NOMO-1 (cell line): ENCODE results near the gene RNF220.
"Not testable (repeated sequence)": the region's sequence is repeated elsewhere in the genome, so short reads cannot be mapped to it uniquely, and the experiment has no call there.

ENCODE experiments used
- DNase-seq, 2 experiments: peaks; one replicate each; lab custom pipeline; 2025; ENCODE audit not compliant: unreplicated experiment in 2 of 2; lab: John Stamatoyannopoulos, UW

The RNF220 gene

GRCh38 chr1:44544960-44545359 is 139.9 kb downstream of the RNF220 start:
- DNase-seq, result no peak

GRCh38 chr1:44545961-44546360 is 140.9 kb downstream of the RNF220 start:
- no peak for DNase-seq

DNA sequence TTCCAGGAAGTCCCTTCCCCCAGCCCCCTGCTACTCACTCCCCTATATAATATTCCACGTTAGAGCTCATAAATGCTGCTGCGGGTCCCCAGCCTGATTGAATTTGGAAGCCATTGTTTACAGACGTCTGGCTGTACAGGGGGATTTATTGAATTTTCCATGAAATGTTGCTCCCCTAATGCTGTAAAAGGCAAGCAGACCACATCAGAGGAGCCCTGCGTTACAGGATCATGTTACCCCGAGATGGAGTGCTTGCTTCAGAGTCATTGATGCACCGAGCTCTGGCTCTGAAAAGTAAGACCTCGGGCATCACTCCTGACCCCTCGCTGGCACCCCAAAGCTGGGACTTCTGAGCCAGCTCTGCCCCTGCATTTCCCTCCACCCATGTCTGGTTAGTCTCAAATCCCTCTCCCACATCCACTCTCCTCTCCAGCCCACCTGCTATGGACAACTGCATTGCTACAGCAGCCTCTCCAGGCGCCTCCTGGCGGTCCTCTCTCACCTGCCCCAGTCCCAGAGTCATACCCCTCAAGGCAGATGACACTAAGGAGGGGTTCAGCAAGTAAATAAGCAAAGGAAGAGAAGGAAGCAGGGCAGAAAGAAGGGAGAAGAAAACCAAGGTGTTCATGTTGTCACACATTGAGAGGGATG is 141.5 kb downstream of the RNF220 start:
- DNase-seq, result no peak

- DNase-seq, result no peak
Measured at GRCh38 chr1:44547361-44547760, 142.3 kb downstream of the RNF220 start.

DNA sequence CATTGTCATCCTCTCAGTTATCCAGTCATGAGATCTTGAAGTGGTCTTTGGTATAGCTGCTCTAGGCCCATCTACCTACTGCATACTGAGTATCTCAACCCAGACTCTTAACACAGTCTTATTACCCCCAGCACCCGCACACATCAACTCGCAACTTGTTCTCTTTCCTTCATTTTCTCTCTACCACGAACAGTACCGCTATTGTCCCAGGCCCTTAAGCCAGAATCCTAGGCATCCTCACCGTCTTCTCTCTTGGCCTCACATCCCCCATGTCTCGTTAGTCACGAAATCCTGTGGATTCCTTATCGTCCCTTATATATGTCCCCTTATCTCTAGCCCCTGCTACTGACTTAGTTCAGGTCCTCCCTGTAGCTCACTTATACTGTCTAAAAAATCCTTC is 142.8 kb downstream of the RNF220 start:
- DNase-seq, result no peak

DNA sequence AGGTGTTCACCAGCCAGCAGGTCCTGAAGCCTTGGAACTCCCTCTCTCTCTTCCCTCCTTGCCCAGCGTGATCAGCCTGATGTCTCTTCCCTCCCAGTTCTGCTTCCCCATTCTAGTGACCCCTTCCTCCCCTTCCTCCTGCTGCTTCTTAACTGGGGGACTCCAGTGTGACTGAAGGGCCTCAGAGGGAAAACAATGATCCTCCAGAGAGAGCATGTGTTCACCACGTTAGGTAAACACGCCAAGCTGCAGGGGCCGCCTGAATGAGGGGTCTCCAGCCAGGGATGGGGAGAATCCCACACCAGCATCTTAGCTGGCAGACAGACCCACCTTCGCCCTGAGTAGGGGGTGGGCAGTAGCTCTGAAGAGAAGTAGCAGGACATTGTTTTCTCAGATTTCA is 144.5 kb downstream of the RNF220 start:
- no peak for DNase-seq

DNA sequence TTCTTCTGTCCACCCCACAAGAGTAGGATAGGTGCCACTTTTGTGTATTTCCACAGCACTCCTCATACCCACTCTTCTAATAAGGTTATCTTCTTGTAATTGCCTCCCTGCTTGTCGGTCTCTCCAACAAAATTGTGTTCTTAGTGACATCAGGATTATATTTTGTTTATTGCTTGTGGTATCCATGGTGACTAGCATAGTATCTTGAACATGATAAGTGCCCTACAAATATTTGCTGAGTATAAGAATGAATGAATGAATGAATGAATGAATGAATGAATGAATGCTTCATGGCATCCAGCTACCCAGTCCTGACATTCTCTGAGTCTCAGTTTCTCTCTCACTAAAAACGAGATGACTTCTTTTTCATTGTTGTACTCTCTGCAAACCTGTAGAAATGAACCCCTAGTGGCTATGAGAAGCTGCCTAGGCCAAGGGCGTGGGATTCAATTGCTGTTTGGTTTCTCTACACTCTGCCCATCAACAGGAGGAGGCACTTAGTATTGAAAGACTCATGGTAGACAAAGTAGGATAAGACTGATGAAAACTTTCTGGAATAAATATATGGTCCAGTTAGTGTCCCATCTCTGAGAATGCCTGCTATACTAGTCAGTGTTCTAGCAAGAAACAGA is 148.2 kb downstream of the RNF220 start:
- no peak for DNase-seq

GRCh38 chr1:44553771-44554170 is 148.7 kb downstream of the RNF220 start:
- DNase-seq, result no peak

DNA sequence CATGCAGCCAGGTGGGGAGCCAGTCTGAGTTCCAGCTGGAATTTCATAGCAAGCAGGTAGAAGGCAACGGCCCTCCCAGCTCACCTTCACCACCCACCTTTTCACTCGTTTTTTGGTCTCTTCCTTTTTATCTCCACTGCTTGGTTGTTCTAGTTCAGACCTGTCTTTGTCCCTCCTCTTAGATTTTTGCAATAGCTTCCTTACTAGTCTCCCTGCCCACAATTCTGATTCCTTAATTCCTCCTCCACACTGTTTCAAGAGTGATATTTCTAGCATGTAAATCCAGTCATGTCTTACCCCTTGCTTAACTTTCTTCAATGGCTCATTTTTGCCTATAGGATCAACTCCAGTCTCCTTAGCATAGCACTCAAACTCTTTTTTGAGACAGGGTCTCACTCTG is 149.7 kb downstream of the RNF220 start:
- no peak for DNase-seq

DNA sequence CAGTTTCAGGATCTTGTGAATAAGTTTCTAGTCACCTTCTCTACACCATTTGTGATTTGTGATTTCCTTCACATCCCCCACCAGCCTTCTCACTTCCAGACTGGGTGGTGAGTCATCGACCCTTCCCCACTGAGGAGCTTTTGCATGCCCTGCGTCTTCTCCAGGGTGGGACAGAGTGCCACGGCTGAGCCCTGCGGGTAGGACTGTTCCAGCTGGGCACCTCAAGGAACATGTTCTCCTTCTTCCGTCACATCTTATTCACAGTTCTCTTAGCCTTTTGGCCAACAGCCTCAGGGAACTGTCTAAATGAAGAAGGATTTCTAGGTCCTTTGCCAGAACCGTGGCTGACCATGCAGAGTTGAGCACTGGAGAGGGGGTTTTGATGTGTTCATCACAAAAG is 152.7 kb downstream of the RNF220 start:
- no peak for DNase-seq

DNA sequence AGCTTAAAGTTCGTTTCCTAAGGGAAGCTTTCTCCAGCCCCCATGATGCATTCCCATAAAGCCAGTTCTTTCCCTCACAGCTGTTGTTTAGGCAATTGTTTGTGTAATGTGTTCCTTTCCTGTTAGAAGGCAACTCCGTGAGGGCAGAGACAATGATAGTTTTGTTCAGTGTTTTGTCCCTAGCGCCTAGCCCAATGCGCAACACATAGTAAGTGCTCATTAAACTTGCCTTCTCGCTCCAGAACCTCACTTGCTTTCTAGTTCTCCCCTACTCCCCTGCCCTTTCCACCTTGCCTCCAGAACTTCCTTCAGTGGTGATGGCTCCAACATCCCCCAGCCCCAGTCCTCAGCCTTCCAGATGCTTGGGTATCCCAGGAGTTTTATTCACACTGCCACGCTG is 153.8 kb downstream of the RNF220 start:
- DNase-seq, result no peak

GRCh38 chr1:44559330-44559729 is 154.3 kb downstream of the RNF220 start:
- no peak for DNase-seq

GRCh38 chr1:44559913-44560312 is 154.9 kb downstream of the RNF220 start:
- DNase-seq, result no peak

- not testable (repeated sequence) for DNase-seq
Measured at GRCh38 chr1:44560696-44561095, 155.6 kb downstream of the RNF220 start.

DNA sequence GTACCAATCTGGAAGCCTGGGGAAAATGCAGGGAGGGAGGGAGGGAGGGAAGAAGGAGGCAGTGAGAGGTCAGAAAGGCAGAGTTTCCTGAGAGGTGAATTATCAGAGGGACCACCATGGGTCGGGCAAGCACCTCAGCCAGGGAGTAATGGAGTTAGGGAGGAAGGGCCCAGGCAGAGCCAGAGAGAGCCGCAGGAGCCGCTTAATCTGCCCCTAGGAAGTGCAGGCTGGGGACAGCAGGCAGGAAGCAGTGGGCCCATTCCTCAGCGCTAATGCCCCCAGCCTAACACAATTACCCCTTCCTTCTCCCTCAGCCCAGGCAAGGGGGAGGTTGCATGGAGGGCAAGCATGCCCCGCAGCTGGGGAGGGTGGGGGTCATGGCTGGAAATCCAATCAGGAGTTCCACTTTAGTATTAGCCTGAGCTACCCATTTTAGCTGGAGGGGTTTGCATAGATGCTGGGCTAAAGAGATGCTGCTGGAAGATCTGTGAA is 160.2 kb downstream of the RNF220 start:
- DNase-seq, result no peak

DNA sequence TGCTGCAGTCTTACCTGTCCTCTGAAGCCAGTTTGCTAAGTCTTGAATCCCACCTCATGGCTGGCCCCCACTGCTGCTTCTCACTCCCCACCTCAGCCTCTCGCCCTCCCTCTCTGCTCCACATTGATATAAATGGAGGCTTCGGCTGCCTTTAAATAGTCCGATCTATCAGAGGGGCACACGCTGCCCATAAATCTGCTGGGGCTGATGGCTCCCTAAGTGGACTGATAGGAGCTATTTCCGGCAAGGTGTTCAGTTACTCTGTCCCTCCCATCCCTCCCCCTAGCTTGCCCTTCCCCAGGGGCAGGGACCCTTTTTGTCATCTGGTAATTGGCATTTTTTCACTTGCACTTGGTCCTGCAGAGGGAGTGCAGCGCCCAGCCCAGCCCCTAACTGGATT is 160.8 kb downstream of the RNF220 start:
- DNase-seq, result no peak

DNA sequence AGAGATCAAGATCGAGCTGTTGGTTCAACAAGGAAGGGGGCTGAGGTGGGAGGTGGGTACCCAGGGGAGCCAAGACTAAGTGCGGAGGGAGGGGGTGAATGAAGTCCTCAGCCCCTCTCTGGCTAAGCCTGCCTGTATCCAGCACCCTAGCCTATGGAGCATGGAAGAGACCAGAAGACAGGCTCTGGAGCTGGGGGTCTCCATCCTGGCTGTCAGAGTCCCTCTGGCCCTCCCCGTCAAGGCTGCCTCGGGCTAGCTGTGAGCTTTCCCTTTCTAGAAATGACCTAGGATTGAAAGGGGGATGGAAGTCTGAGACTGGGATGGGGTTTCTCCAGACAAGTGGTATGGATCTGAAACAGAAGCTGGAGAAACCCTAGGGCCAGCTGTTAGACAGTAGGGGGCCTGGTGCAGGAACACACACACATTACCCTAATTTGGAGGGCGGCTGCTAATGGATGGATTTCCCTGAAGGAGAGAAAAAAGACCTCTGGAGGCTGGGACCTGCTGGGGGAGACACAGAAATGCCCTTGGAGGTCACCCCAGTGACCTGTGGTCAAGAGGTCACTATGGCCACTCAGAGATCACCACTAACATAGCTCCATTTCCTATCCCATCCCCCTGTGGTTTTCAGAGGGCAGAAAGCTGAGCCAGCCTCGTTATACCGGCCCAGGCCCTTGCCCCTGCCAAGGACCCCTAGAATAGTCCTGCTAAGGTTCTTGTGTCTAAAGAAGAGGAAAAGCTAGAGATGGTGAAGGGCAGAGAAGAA is 161.4 kb downstream of the RNF220 start:
- DNase-seq, result no peak

- DNase-seq, result no peak
Measured at GRCh38 chr1:44568128-44568900, 163.3 kb downstream of the RNF220 start.

GRCh38 chr1:44569491-44569890 is 164.4 kb downstream of the RNF220 start:
- no peak for DNase-seq

GRCh38 chr1:44571712-44572571 is 166.9 kb downstream of the RNF220 start:
- DNase-seq, result peak in 1 of 2 experiments; percentile 11
